ENCODE data around the gene TIMP3.

GRCh38 chr22:32818446-32819115 lies 17.1 kb downstream of the TIMP3 start:
- TF ChIP-seq, protein P1, sequence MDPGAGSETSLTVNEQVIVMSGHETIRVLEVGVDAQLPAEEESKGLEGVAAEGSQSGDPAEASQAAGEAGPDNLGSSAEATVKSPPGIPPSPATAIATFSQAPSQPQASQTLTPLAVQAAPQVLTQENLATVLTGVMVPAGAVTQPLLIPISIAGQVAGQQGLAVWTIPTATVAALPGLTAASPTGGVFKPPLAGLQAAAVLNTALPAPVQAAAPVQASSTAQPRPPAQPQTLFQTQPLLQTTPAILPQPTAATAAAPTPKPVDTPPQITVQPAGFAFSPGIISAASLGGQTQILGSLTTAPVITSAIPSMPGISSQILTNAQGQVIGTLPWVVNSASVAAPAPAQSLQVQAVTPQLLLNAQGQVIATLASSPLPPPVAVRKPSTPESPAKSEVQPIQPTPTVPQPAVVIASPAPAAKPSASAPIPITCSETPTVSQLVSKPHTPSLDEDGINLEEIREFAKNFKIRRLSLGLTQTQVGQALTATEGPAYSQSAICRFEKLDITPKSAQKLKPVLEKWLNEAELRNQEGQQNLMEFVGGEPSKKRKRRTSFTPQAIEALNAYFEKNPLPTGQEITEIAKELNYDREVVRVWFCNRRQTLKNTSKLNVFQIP (CRISPR knock-in tag; IDR thresholded peaks at IDR 0.05; ENCODE audit: borderline replicate concordance, low read depth), result no peak
- TF ChIP-seq RARB (CRISPR knock-in tag; IDR thresholded peaks at IDR 0.05), result no peak
- TF ChIP-seq ISL1 (CRISPR knock-in tag; IDR thresholded peaks at IDR 0.05), result no peak
- TF ChIP-seq ZNF565 (CRISPR knock-in tag; conservative IDR thresholded peaks at IDR 0.05; ENCODE audit: low read depth), result no peak
- no peak for TF ChIP-seq CREB5 (CRISPR knock-in tag; IDR thresholded peaks at IDR 0.05; ENCODE audit: low read depth)
- TF ChIP-seq, protein P2, sequence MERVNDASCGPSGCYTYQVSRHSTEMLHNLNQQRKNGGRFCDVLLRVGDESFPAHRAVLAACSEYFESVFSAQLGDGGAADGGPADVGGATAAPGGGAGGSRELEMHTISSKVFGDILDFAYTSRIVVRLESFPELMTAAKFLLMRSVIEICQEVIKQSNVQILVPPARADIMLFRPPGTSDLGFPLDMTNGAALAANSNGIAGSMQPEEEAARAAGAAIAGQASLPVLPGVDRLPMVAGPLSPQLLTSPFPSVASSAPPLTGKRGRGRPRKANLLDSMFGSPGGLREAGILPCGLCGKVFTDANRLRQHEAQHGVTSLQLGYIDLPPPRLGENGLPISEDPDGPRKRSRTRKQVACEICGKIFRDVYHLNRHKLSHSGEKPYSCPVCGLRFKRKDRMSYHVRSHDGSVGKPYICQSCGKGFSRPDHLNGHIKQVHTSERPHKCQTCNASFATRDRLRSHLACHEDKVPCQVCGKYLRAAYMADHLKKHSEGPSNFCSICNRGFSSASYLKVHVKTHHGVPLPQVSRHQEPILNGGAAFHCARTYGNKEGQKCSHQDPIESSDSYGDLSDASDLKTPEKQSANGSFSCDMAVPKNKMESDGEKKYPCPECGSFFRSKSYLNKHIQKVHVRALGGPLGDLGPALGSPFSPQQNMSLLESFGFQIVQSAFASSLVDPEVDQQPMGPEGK (CRISPR knock-in tag; IDR thresholded peaks at IDR 0.05; ENCODE audit: borderline replicate concordance), result no peak
- TF ChIP-seq ESRRG (CRISPR knock-in tag; IDR thresholded peaks at IDR 0.05), result no peak

Data from SK-N-SH treated with all-trans-retinoic acid at 6 μM for 48 hours (cell line).